WTC11 (cell line): ENCODE measurements around the gene BHLHE40. TPM values are rescaled to one million over a fixed set of nuclear protein-coding genes. Genes with fewer than 3 reads are reported as not detected.

Experiments
- ARID4B ChIP-seq: sonication (generic); formaldehyde crosslinking; IDR thresholded peaks from 2 replicates; pipeline ENCODE4 v1.8.0; 2023; ENCODE audit warnings: missing genetic modification reagents, mild to moderate bottlenecking, borderline replicate concordance
- ATF2 ChIP-seq: sonication (generic); formaldehyde crosslinking; IDR thresholded peaks from 2 replicates; pipeline ENCODE4 v1.8.1; 2022; ENCODE audit warnings: low read depth, missing genetic modification reagents, borderline replicate concordance
- ATF6 ChIP-seq: sonication (generic); formaldehyde crosslinking; IDR thresholded peaks from 2 replicates; pipeline ENCODE4 v1.8.1; 2023; ENCODE audit warnings: mild to moderate bottlenecking, missing genetic modification reagents
- CBFB ChIP-seq: sonication (generic); formaldehyde crosslinking; IDR thresholded peaks from 2 replicates; pipeline ENCODE4 v1.8.1; 2022; ENCODE audit warnings: mild to moderate bottlenecking, low read depth, missing genetic modification reagents
- CREB1 ChIP-seq: sonication (generic); formaldehyde crosslinking; IDR thresholded peaks from 2 replicates; pipeline ENCODE4 v1.8.0; 2023; ENCODE audit warnings: mild to moderate bottlenecking, missing genetic modification reagents
- ERG ChIP-seq: fragments of 250-450 bp; sonication (Bioruptor Pico); IDR thresholded peaks from 2 replicates; pipeline ENCODE4 v1.8.0; 2021; ENCODE audit warnings: mild to moderate bottlenecking
- FOXK1 ChIP-seq: sonication (generic); formaldehyde crosslinking; IDR thresholded peaks from 2 replicates; pipeline ENCODE4 v1.8.0; 2022; ENCODE audit warnings: mild to moderate bottlenecking, moderate library complexity, missing genetic modification reagents
- GABPB1 ChIP-seq: sonication (generic); formaldehyde crosslinking; IDR thresholded peaks from 2 replicates; pipeline ENCODE4 v1.8.1; 2023; ENCODE audit warnings: mild to moderate bottlenecking, missing genetic modification reagents
- GTF2I ChIP-seq: fragments of 250-450 bp; sonication (Bioruptor Pico); conservative IDR thresholded peaks from 2 replicates; pipeline ENCODE4 v1.4.0; 2021; ENCODE audit warnings: mild to moderate bottlenecking
- HMGXB4 ChIP-seq: sonication (generic); formaldehyde crosslinking; IDR thresholded peaks from 2 replicates; pipeline ENCODE4 v1.8.1; 2023; ENCODE audit warnings: mild to moderate bottlenecking, moderate library complexity, missing genetic modification reagents
- MYBL2 ChIP-seq: sonication (generic); formaldehyde crosslinking; IDR thresholded peaks from 2 replicates; pipeline ENCODE4 v1.8.1; 2023; ENCODE audit warnings: mild to moderate bottlenecking, moderate library complexity, missing genetic modification reagents
- NR2C2 ChIP-seq: sonication (generic); formaldehyde crosslinking; IDR thresholded peaks from 2 replicates; pipeline ENCODE4 v1.8.0; 2022; ENCODE audit warnings: mild to moderate bottlenecking, missing genetic modification reagents
- PRRX2 ChIP-seq: fragments of 250-450 bp; sonication (Bioruptor Pico); IDR thresholded peaks from 2 replicates; pipeline ENCODE4 v1.8.0; 2021; ENCODE audit warnings: mild to moderate bottlenecking
- RELA ChIP-seq: sonication (generic); formaldehyde crosslinking; IDR thresholded peaks from 2 replicates; pipeline ENCODE4 v1.8.1; 2022; ENCODE audit warnings: missing genetic modification reagents, mild to moderate bottlenecking, borderline replicate concordance
- USF1 ChIP-seq: sonication (generic); formaldehyde crosslinking; IDR thresholded peaks from 2 replicates; pipeline ENCODE4 v1.8.0; 2022; ENCODE audit warnings: mild to moderate bottlenecking, missing genetic modification reagents
- ZBTB43 ChIP-seq: sonication (generic); formaldehyde crosslinking; IDR thresholded peaks from 2 replicates; pipeline ENCODE4 v1.8.1; 2023; ENCODE audit warnings: mild to moderate bottlenecking, missing genetic modification reagents
- ZNF138 ChIP-seq: sonication (generic); formaldehyde crosslinking; conservative IDR thresholded peaks from 2 replicates; pipeline ENCODE4 v1.8.1; 2022; ENCODE audit warnings: mild to moderate bottlenecking, moderate library complexity, missing genetic modification reagents
- ZNF219 ChIP-seq: sonication (generic); formaldehyde crosslinking; IDR thresholded peaks from 2 replicates; pipeline ENCODE4 v1.8.0; 2023; ENCODE audit warnings: missing genetic modification reagents, mild to moderate bottlenecking, borderline replicate concordance
- ZNF263 ChIP-seq: sonication (generic); formaldehyde crosslinking; IDR thresholded peaks from 2 replicates; pipeline ENCODE4 v1.8.1; 2022; ENCODE audit warnings: low read depth, mild to moderate bottlenecking, moderate library complexity, missing genetic modification reagents
- ZNF425 ChIP-seq: fragments of 250-450 bp; sonication (Bioruptor Pico); conservative IDR thresholded peaks from 2 replicates; pipeline ENCODE4 v1.9.0; 2021; ENCODE audit warnings: mild to moderate bottlenecking
- ZSCAN18 ChIP-seq: fragments of 250-450 bp; sonication (Bioruptor Pico); IDR thresholded peaks from 2 replicates; pipeline ENCODE4 v2.1.2; 2022; ENCODE audit warnings: mild to moderate bottlenecking, moderate library complexity
- total RNA-seq: library from RNA; stranded (reverse); gene quantifications from 3 replicates; pipeline ENCODE4 v1.2.3, GENCODE V29; 2021

Gene BHLHE40
- total RNA-seq, 1 experiment from 2014 or later: 5.7 TPM

- no peak for TF ChIP-seq ZNF425 (CRISPR knock-in tag)
- TF ChIP-seq GABPB1: peak; percentile 94
- no peak for TF ChIP-seq ZNF219 (CRISPR knock-in tag)
- TF ChIP-seq ZBTB43: peak; percentile 61; the same call in 1 of the 2 replicates
- no peak for TF ChIP-seq ERG (CRISPR knock-in tag)
- peak; percentile 48; the same call in 1 of the 2 replicates for TF ChIP-seq ARID4B (CRISPR knock-in tag)
- 0 out of 2 replicates have a peak, but pooled peaks have one; percentile 52 for TF ChIP-seq RELA
- no peak for TF ChIP-seq ATF6
- peak; percentile 40; the same call in 1 of the 2 replicates for TF ChIP-seq HMGXB4 (CRISPR knock-in tag)
- no peak for TF ChIP-seq NR2C2 (CRISPR knock-in tag)
- no peak for TF ChIP-seq MYBL2
- no peak for TF ChIP-seq ZNF138 (CRISPR knock-in tag)
- TF ChIP-seq USF1 (CRISPR knock-in tag): peak; percentile 54; the same call in 1 of the 2 replicates
- no peak for TF ChIP-seq GTF2I (CRISPR knock-in tag)
- no peak for TF ChIP-seq CREB1 (CRISPR knock-in tag)
- no peak for TF ChIP-seq ZSCAN18 (CRISPR knock-in tag)
- no peak for TF ChIP-seq ATF2 (CRISPR knock-in tag)
- TF ChIP-seq CBFB (CRISPR knock-in tag): no peak
- no peak for TF ChIP-seq PRRX2 (CRISPR knock-in tag)
- peak; percentile 96 for TF ChIP-seq FOXK1 (CRISPR knock-in tag)
- no peak for TF ChIP-seq ZNF263
These were observed 7.7 kb downstream of the BHLHE40 start (continued) for GRCh38 chr3:4986782-4987537.
